GF-D8 (cell line): Measurements from ENCODE around the gene NAPA.
A peak's percentile ranks its signal among the peaks of the same experiment; 100 is the strongest.

Experiments
- DNase-seq: peaks from one replicate; lab custom pipeline; 2025; lab: John Stamatoyannopoulos, UW

Gene NAPA

GRCh38 chr19:47521473-47522180 is 6.8 kb upstream of the NAPA start:
- no peak for DNase-seq

GRCh38 chr19:47520839-47521238 is 6.0 kb upstream of the NAPA start:
- no peak for DNase-seq

- DNase-seq, result no peak
These were observed 5.5 kb upstream of the NAPA start for GRCh38 chr19:47520343-47520806.

- DNase-seq, result no peak
These were observed 4.0 kb upstream of the NAPA start for GRCh38 chr19:47518854-47519253.

GRCh38 chr19:47518139-47518538 is 3.3 kb upstream of the NAPA start:
- peak; percentile 46 for DNase-seq

- no peak for DNase-seq
These were observed 553 bp downstream of the NAPA start for GRCh38 chr19:47514151-47514868.

GRCh38 chr19:47512948-47513319 is 1.9 kb downstream of the NAPA start:
- DNase-seq, result no peak

GRCh38 chr19:47512183-47512947 is 2.5 kb downstream of the NAPA start:
- peak; percentile 32 for DNase-seq

GRCh38 chr19:47511681-47512080 is 3.2 kb downstream of the NAPA start:
- no peak for DNase-seq

GRCh38 chr19:47511128-47511517 is 3.7 kb downstream of the NAPA start:
- no peak for DNase-seq

GRCh38 chr19:47510516-47511127 is 4.2 kb downstream of the NAPA start:
- no peak for DNase-seq

GRCh38 chr19:47509973-47510372 is 4.9 kb downstream of the NAPA start:
- no peak for DNase-seq

- no peak for DNase-seq
These were observed 5.6 kb downstream of the NAPA start for GRCh38 chr19:47509170-47509847.

- no peak for DNase-seq
These were observed 6.1 kb downstream of the NAPA start for GRCh38 chr19:47508721-47509120.

GRCh38 chr19:47507924-47508553 is 6.8 kb downstream of the NAPA start:
- no peak for DNase-seq

GRCh38 chr19:47507012-47507411 is 7.9 kb downstream of the NAPA start:
- no peak for DNase-seq

GRCh38 chr19:47506459-47506858 is 8.4 kb downstream of the NAPA start:
- no peak for DNase-seq

GRCh38 chr19:47505506-47505905 is 9.4 kb downstream of the NAPA start:
- no peak for DNase-seq

- DNase-seq, result no peak
These were observed 11.1 kb downstream of the NAPA start for GRCh38 chr19:47503826-47504150.

GRCh38 chr19:47503130-47503825 is 11.6 kb downstream of the NAPA start:
- no peak for DNase-seq
